NCI-H187 treated with DMSO at 0.1 percent for 48 hours (cell line): ENCODE measurements around the gene COL4A4.

Experiments used
- DNase-seq: peaks from one replicate; lab custom pipeline; 2025; lab: John Stamatoyannopoulos, UW

The COL4A4 gene

GRCh38 chr2:227161947-227162346 is 2.1 kb downstream of the COL4A4 start:
- no peak for DNase-seq

GRCh38 chr2:227160164-227160563 is 3.8 kb downstream of the COL4A4 start:
- no peak for DNase-seq

GRCh38 chr2:227154986-227155774 is 8.8 kb downstream of the COL4A4 start:
- DNase-seq = no peak

- DNase-seq = no peak
Measured at GRCh38 chr2:227153758-227154486, 10.1 kb downstream of the COL4A4 start.

- no peak for DNase-seq
Measured at GRCh38 chr2:227153307-227153706, 10.7 kb downstream of the COL4A4 start.

DNA sequence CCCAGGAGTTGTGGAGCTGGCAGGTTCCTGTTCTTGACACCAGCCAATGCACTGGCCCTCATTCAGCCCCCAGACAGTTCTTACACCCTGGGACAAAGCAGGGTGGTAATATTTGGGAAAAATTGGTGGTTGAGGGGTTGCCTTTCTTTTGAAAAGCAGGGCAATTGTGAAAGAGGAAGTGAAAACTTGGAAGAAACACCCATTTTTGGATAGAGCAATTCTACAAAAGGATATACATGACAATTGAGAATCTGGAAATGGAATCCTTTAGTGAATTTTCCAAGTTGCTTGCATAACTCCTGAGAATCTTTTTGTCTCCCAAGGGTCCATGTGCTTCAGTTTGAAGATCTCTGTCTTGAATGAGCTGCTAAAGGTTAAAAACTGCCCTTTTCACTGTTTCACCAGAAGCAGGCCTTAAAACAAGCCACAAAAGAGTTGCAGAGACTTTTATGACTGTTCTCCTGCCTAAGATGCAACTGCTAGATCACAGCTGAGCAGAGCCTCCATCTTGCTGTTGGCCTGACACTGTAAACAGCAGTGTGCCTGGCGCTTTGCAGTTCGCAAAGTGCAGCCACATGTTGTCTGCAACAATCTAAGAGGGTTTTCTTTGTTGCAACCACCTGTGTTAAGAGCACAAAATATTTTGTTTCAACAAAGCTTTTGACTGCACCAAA is 11.8 kb downstream of the COL4A4 start:
- no peak for DNase-seq

GRCh38 chr2:227150222-227150936 is 13.6 kb downstream of the COL4A4 start:
- DNase-seq = no peak

DNA sequence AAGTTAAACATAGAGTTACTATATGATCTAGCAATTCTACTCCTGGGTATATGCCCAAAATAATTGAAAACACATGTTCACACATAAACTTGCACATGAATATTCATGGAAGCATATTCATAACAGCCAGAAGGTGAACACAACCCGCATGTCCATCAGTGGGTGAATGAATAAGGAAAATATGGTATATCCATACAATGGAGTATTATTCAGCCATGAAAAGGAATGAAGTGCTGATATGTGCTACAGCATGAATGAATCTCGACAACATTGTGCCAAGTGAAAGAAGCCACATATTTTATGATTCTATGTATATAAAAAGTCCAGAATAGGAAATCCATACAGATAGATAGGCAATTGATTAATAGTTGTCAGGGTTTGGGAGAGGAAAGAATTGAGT is 15.9 kb downstream of the COL4A4 start:
- DNase-seq = no peak

DNA sequence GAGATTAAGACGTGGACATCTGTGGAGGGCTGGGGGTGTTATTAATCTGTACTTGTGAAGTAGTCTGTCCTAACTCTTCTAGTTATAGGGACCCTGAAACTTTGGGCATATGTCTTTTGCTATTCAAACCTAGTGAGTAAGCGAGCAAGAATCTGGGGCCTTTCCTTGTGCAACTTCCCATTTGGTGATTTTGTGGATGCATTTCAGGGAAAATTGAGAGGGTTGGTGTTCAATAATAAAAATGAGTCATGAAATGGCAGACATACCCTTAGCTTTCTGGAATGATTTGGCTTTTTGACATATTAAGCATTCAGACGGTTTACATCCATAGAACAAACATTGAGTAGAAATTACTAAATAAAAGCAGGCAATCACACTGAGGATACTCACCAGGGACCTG is 17.0 kb downstream of the COL4A4 start:
- no peak for DNase-seq

GRCh38 chr2:227146456-227146855 is 17.5 kb downstream of the COL4A4 start:
- no peak for DNase-seq

DNA sequence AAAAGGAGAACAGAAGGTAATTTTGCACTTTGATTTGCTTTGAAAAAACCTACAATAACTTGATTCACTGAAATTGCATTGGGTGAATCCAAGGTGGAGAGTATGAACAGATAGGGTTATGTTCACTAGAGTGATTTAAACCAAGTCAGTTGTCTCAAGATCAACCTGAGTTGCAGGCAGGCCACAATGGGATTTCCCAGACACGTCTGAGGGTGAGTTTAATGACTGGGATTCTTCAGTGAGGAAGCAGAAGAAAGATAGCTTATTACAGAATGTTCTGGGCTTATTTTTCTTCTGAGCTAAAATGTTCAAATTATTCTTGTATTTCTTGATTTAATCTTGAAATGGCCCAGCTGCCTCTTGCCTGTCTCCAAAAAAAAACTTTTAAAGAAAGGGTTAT is 20.1 kb downstream of the COL4A4 start:
- DNase-seq = no peak

- DNase-seq = no peak
Measured at GRCh38 chr2:227141301-227141700, 22.7 kb downstream of the COL4A4 start.

- no peak for DNase-seq
Measured at GRCh38 chr2:227134591-227134990, 29.4 kb downstream of the COL4A4 start.

DNA sequence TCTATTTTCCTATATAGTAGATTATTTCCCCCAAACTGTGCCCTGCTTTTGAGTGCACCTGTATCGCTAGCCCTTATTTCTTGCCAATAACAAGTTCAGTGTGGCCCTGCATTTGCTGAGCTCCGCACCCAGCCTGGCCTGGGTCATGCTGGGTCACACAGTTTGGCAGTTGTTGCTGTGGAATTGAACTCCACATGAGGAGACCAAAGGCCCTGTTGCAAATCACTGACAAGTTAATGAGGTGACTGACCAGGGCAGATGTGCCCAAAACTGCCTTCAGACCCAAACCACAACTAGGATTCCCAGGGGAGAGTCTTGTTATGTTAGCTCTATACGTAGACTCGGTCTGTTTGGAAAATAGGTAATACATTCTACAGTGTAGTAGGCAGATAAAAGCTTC is 31.0 kb downstream of the COL4A4 start:
- no peak for DNase-seq

GRCh38 chr2:227130636-227131035 is 33.4 kb downstream of the COL4A4 start:
- no peak for DNase-seq

DNA sequence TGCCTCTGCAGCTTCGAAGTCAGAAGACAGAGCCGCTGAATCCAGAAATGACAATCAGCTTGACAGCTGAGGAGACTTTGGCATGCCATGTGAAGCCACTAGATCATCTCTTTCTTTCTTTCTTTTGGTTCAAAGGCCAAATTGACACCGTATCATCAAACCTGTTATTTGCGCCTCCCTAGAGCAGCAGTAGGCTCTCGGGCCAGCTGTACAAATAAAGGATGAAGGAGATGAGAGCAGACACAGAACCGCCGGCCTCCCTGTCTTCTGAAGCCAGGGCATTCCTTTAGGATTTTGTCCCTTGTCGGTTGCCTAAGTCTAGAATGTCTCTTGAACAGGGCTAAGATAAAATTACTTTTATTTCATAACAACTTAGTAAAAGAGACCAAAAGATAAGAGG is 36.8 kb downstream of the COL4A4 start:
- DNase-seq = no peak

GRCh38 chr2:227125506-227125905 is 38.5 kb downstream of the COL4A4 start:
- DNase-seq = no peak

- DNase-seq = no peak
Measured at GRCh38 chr2:227124811-227125210, 39.2 kb downstream of the COL4A4 start.

- DNase-seq = no peak
Measured at GRCh38 chr2:227123697-227124096, 40.3 kb downstream of the COL4A4 start.

DNA sequence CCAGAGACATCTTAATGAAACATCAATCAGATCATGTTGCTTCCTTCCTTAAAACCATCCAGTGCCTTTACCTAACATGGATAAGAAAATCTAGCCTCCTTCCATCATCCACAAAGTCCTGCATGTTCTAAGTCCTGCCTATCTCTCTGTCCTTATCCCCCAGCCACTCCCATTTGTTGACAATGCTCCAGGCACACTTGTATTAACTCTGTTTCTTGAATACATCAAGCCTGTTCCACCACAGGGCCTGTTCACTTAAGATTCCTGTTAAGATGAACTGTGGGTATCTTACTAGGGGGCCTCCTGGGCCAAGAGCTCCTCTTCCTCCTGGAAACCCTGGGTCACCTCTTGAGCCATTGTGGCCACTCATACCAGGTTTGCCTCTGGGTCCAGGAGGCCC is 45.7 kb downstream of the COL4A4 start:
- DNase-seq = no peak

- DNase-seq = no peak
Measured at GRCh38 chr2:227117852-227118251, 46.2 kb downstream of the COL4A4 start.

DNA sequence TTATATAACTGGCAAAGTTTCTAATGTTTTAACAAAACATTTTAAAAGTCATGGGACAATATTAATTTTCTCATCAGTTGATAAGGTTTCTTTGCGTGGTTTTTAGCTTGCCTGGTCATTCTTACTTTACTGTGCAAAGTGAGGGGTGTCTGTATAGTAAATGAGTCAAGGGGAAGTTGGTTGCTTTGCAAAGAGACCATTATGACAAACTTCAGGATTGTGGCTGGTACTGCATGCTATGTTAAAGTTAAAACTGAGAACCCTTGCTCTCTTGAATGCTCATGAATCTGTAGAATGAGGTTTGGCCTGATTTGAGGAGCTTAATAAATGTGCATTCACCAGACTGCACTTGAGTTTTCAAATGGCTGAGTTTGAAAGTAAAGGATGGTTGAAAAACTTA is 47.0 kb downstream of the COL4A4 start:
- DNase-seq = no peak
